Gastrocnemius medialis (tissue), 4 donors: Measurements from ENCODE around the gene CCDC77.

Experiments used
- POLR2A ChIP-seq, 2 donors: fragments of 450-650 bp; IDR thresholded peaks; one replicate each; pipeline ENCODE4 v1.6.1; 2017; ENCODE audit warnings: antibody characterized with exemption in 2 of 2, mild to moderate bottlenecking in 2 of 2, moderate library complexity in 2 of 2
- TF ChIP-seq, protein P1 (sequence below), 5 experiments: fragments of 450-650 bp in 3 of 5; fragments of 200-600 bp in 2 of 5; sonication (generic) in 2 of 5; IDR thresholded peaks in 4 of 5; conservative IDR thresholded peaks in 1 of 5; 1 replicate in 4 of 5; 2 replicates in 1 of 5; pipeline ENCODE4 v1.5.1; 2016 to 2019; ENCODE audit warnings: antibody characterized with exemption in 5 of 5, mild to moderate bottlenecking in 3 of 5, moderate library complexity in 3 of 5

DNA sequence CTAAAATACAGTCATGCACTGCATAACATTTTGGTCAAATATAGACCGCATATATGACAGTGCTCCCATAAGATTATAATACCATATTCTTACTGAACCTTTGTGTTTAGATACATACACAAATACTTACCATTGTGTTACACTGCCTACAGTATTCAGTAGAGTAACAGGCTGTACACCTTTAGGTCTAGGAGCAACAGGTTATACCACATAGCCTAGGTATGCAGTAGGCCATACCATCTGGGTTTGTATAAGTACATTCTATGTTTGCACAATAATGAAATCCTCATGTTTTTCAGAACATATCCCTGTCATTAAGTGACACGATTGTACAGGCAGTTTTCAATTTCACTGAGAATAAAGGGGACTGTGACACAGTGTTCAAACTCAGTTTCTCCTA lies 34.6 kb upstream of the CCDC77 start:
- no peak for TF ChIP-seq POLR2A (IDR thresholded peaks at IDR 0.05)
- TF ChIP-seq, protein P1, sequence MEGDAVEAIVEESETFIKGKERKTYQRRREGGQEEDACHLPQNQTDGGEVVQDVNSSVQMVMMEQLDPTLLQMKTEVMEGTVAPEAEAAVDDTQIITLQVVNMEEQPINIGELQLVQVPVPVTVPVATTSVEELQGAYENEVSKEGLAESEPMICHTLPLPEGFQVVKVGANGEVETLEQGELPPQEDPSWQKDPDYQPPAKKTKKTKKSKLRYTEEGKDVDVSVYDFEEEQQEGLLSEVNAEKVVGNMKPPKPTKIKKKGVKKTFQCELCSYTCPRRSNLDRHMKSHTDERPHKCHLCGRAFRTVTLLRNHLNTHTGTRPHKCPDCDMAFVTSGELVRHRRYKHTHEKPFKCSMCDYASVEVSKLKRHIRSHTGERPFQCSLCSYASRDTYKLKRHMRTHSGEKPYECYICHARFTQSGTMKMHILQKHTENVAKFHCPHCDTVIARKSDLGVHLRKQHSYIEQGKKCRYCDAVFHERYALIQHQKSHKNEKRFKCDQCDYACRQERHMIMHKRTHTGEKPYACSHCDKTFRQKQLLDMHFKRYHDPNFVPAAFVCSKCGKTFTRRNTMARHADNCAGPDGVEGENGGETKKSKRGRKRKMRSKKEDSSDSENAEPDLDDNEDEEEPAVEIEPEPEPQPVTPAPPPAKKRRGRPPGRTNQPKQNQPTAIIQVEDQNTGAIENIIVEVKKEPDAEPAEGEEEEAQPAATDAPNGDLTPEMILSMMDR (IDR thresholded peaks at IDR 0.05 in 4 of 5, conservative IDR thresholded peaks at IDR 0.05 in 1 of 5), result no peak
